ENCODE measurements around the gene SLC38A8.

SLC38A8 gene

GRCh38 chr16:84042308-84042878, at the start of gene SLC38A8:
SLC38A8 (minus strand) TSS chr16:84042795; CDS start chr16:84042157, 638 bp downstream.
- peaks cover 0 to 3% of the 10 kb centered on the region in 2 donors for H3K36me3 ChIP-seq (ENCODE audit: control insufficient read depth in 1 of 2, insufficient read depth in 2 of 2, low read length in 2 of 2)
- peaks cover 10 to 18% of the 10 kb centered on the region in 2 donors for H3K27me3 ChIP-seq (ENCODE audit: control insufficient read depth in 1 of 2, insufficient read depth in 2 of 2, low read length in 2 of 2)
- no peak within 1 kb of the TSS for H3K27ac ChIP-seq (ENCODE audit: low read depth, low read length)

GRCh38 chr16:84091460-84091859, 48.9 kb upstream of the SLC38A8 start:
- Histone ChIP-seq H3K27me3 (ENCODE audit: control insufficient read depth in 1 of 2, insufficient read depth in 2 of 2, low read length in 2 of 2) (no peaks in the 10 kb centered on the region), H3K4me3 (ENCODE audit: low read depth in 1 of 2, low read length in 2 of 2) (no peak overlapping the region), H3K9ac (ENCODE audit: low read depth in 1 of 2, low read length in 2 of 2) (no peak overlapping the region), H3K4me1 (ENCODE audit: control insufficient read depth in 1 of 2, insufficient read depth in 2 of 2, low read length in 2 of 2) (peaks cover 12 to 17% of the 10 kb centered on the region in 2 donors), H3K9me3 (ENCODE audit: control insufficient read depth in 1 of 2, low read length in 2 of 2) (no peaks in the 10 kb centered on the region), H3K27ac (ENCODE audit: low read depth, low read length) (no peak overlapping the region), H3K36me3 (ENCODE audit: control insufficient read depth in 1 of 2, insufficient read depth in 2 of 2, low read length in 2 of 2) (peaks cover 41 to 91% of the 10 kb centered on the region in 2 donors)

More at GRCh38 chr16:84042308-84042878, at the start of gene SLC38A8:
- no peak within 1 kb of the TSS for H3K9ac ChIP-seq (ENCODE audit: low read depth in 1 of 2, low read length in 2 of 2)
- H3K4me1 ChIP-seq (ENCODE audit: control insufficient read depth in 1 of 2, insufficient read depth in 2 of 2, low read length in 2 of 2): no peaks in the 10 kb centered on the region
- H3K9me3 ChIP-seq (ENCODE audit: control insufficient read depth in 1 of 2, low read length in 2 of 2): no peaks in the 10 kb centered on the region
- no peak within 1 kb of the TSS for H3K4me3 ChIP-seq (ENCODE audit: low read depth in 1 of 2, low read length in 2 of 2)

- Histone ChIP-seq H3K9ac (ENCODE audit: low read depth in 1 of 2, low read length in 2 of 2) (no peak overlapping the region), H3K27ac (ENCODE audit: low read depth, low read length) (no peak overlapping the region)
These were observed 47.6 kb upstream of the SLC38A8 start for GRCh38 chr16:84090211-84090610.

GRCh38 chr16:84088695-84089395, 46.2 kb upstream of the SLC38A8 start:
- peaks cover 36 to 89% of the 10 kb centered on the region in 2 donors for H3K36me3 ChIP-seq (ENCODE audit: control insufficient read depth in 1 of 2, insufficient read depth in 2 of 2, low read length in 2 of 2)
- H3K9me3 ChIP-seq (ENCODE audit: control insufficient read depth in 1 of 2, low read length in 2 of 2): no peaks in the 10 kb centered on the region
- H3K27ac ChIP-seq (ENCODE audit: low read depth, low read length): no peak overlapping the region
- H3K27me3 ChIP-seq (ENCODE audit: control insufficient read depth in 1 of 2, insufficient read depth in 2 of 2, low read length in 2 of 2): no peaks in the 10 kb centered on the region
- peaks cover 12 to 17% of the 10 kb centered on the region in 2 donors for H3K4me1 ChIP-seq (ENCODE audit: control insufficient read depth in 1 of 2, insufficient read depth in 2 of 2, low read length in 2 of 2)
- no peak overlapping the region for H3K4me3 ChIP-seq (ENCODE audit: low read depth in 1 of 2, low read length in 2 of 2)
- no peak overlapping the region for H3K9ac ChIP-seq (ENCODE audit: low read depth in 1 of 2, low read length in 2 of 2)

More at GRCh38 chr16:84090211-84090610, 47.6 kb upstream of the SLC38A8 start:
- H3K4me1 ChIP-seq (ENCODE audit: control insufficient read depth in 1 of 2, insufficient read depth in 2 of 2, low read length in 2 of 2): peaks cover 12 to 17% of the 10 kb centered on the region in 2 donors
- H3K4me3 ChIP-seq (ENCODE audit: low read depth in 1 of 2, low read length in 2 of 2): no peak overlapping the region
- H3K36me3 ChIP-seq (ENCODE audit: control insufficient read depth in 1 of 2, insufficient read depth in 2 of 2, low read length in 2 of 2): peaks cover 40 to 92% of the 10 kb centered on the region in 2 donors
- no peaks in the 10 kb centered on the region for H3K27me3 ChIP-seq (ENCODE audit: control insufficient read depth in 1 of 2, insufficient read depth in 2 of 2, low read length in 2 of 2)
- no peaks in the 10 kb centered on the region for H3K9me3 ChIP-seq (ENCODE audit: control insufficient read depth in 1 of 2, low read length in 2 of 2)

GRCh38 chr16:84087466-84088151, 45.0 kb upstream of the SLC38A8 start:
- no peaks in the 10 kb centered on the region for H3K9me3 ChIP-seq (ENCODE audit: control insufficient read depth in 1 of 2, low read length in 2 of 2)
- H3K4me1 ChIP-seq (ENCODE audit: control insufficient read depth in 1 of 2, insufficient read depth in 2 of 2, low read length in 2 of 2): peaks cover 12 to 17% of the 10 kb centered on the region in 2 donors
- no peak overlapping the region for H3K9ac ChIP-seq (ENCODE audit: low read depth in 1 of 2, low read length in 2 of 2)
- no peak overlapping the region for H3K4me3 ChIP-seq (ENCODE audit: low read depth in 1 of 2, low read length in 2 of 2)
- peaks cover 29 to 84% of the 10 kb centered on the region in 2 donors for H3K36me3 ChIP-seq (ENCODE audit: control insufficient read depth in 1 of 2, insufficient read depth in 2 of 2, low read length in 2 of 2)
- no peaks in the 10 kb centered on the region for H3K27me3 ChIP-seq (ENCODE audit: control insufficient read depth in 1 of 2, insufficient read depth in 2 of 2, low read length in 2 of 2)
- no peak overlapping the region for H3K27ac ChIP-seq (ENCODE audit: low read depth, low read length)

- peaks cover 31 to 84% of the 10 kb centered on the region in 2 donors for H3K36me3 ChIP-seq (ENCODE audit: control insufficient read depth in 1 of 2, insufficient read depth in 2 of 2, low read length in 2 of 2)
- H3K9ac ChIP-seq (ENCODE audit: low read depth in 1 of 2, low read length in 2 of 2): no peak overlapping the region
- H3K4me3 ChIP-seq (ENCODE audit: low read depth in 1 of 2, low read length in 2 of 2): no peak overlapping the region
- no peaks in the 10 kb centered on the region for H3K27me3 ChIP-seq (ENCODE audit: control insufficient read depth in 1 of 2, insufficient read depth in 2 of 2, low read length in 2 of 2)
- no peak overlapping the region for H3K27ac ChIP-seq (ENCODE audit: low read depth, low read length)
- H3K9me3 ChIP-seq (ENCODE audit: control insufficient read depth in 1 of 2, low read length in 2 of 2): no peaks in the 10 kb centered on the region
- H3K4me1 ChIP-seq (ENCODE audit: control insufficient read depth in 1 of 2, insufficient read depth in 2 of 2, low read length in 2 of 2): peaks cover 12 to 17% of the 10 kb centered on the region in 2 donors
These were observed 44.4 kb upstream of the SLC38A8 start for GRCh38 chr16:84087001-84087400.

GRCh38 chr16:84086341-84086740, 43.7 kb upstream of the SLC38A8 start:
- peaks cover 12 to 17% of the 10 kb centered on the region in 2 donors for H3K4me1 ChIP-seq (ENCODE audit: control insufficient read depth in 1 of 2, insufficient read depth in 2 of 2, low read length in 2 of 2)
- no peaks in the 10 kb centered on the region for H3K9me3 ChIP-seq (ENCODE audit: control insufficient read depth in 1 of 2, low read length in 2 of 2)
- no peak overlapping the region for H3K4me3 ChIP-seq (ENCODE audit: low read depth in 1 of 2, low read length in 2 of 2)
- no peak overlapping the region for H3K27ac ChIP-seq (ENCODE audit: low read depth, low read length)
- no peaks in the 10 kb centered on the region for H3K27me3 ChIP-seq (ENCODE audit: control insufficient read depth in 1 of 2, insufficient read depth in 2 of 2, low read length in 2 of 2)
- H3K9ac ChIP-seq (ENCODE audit: low read depth in 1 of 2, low read length in 2 of 2): no peak overlapping the region
- peaks cover 35 to 84% of the 10 kb centered on the region in 2 donors for H3K36me3 ChIP-seq (ENCODE audit: control insufficient read depth in 1 of 2, insufficient read depth in 2 of 2, low read length in 2 of 2)

GRCh38 chr16:84085773-84086172, 43.2 kb upstream of the SLC38A8 start:
- Histone ChIP-seq H3K36me3 (ENCODE audit: control insufficient read depth in 1 of 2, insufficient read depth in 2 of 2, low read length in 2 of 2) (peaks cover 40 to 85% of the 10 kb centered on the region in 2 donors), H3K9ac (ENCODE audit: low read depth in 1 of 2, low read length in 2 of 2) (no peak overlapping the region), H3K4me1 (ENCODE audit: control insufficient read depth in 1 of 2, insufficient read depth in 2 of 2, low read length in 2 of 2) (peaks cover 12 to 17% of the 10 kb centered on the region in 2 donors), H3K27me3 (ENCODE audit: control insufficient read depth in 1 of 2, insufficient read depth in 2 of 2, low read length in 2 of 2) (no peaks in the 10 kb centered on the region), H3K9me3 (ENCODE audit: control insufficient read depth in 1 of 2, low read length in 2 of 2) (no peaks in the 10 kb centered on the region), H3K27ac (ENCODE audit: low read depth, low read length) (no peak overlapping the region), H3K4me3 (ENCODE audit: low read depth in 1 of 2, low read length in 2 of 2) (no peak overlapping the region)

GRCh38 chr16:84085271-84085667, 42.7 kb upstream of the SLC38A8 start:
- no peaks in the 10 kb centered on the region for H3K27me3 ChIP-seq (ENCODE audit: control insufficient read depth in 1 of 2, insufficient read depth in 2 of 2, low read length in 2 of 2)
- H3K27ac ChIP-seq (ENCODE audit: low read depth, low read length): no peak overlapping the region
- no peak overlapping the region for H3K9ac ChIP-seq (ENCODE audit: low read depth in 1 of 2, low read length in 2 of 2)
- H3K36me3 ChIP-seq (ENCODE audit: control insufficient read depth in 1 of 2, insufficient read depth in 2 of 2, low read length in 2 of 2): peaks cover 40 to 85% of the 10 kb centered on the region in 2 donors
- peaks cover 12 to 17% of the 10 kb centered on the region in 2 donors for H3K4me1 ChIP-seq (ENCODE audit: control insufficient read depth in 1 of 2, insufficient read depth in 2 of 2, low read length in 2 of 2)
- no peaks in the 10 kb centered on the region for H3K9me3 ChIP-seq (ENCODE audit: control insufficient read depth in 1 of 2, low read length in 2 of 2)
- H3K4me3 ChIP-seq (ENCODE audit: low read depth in 1 of 2, low read length in 2 of 2): no peak overlapping the region
